C4-2B (cell line): ENCODE results near the gene ZNF728.
"Not testable (repeated sequence)": the region's sequence is repeated elsewhere in the genome, so short reads cannot be mapped to it uniquely, and the experiment has no call there.

Experiments used
- ZFX ChIP-seq: fragments of 450-650 bp; IDR thresholded peaks from 2 replicates; pipeline ENCODE4 v1.6.1; 2017
- TF ChIP-seq, protein P1 (sequence below): fragments of 450-650 bp; conservative IDR thresholded peaks from 2 replicates; pipeline ENCODE4 v1.5.1; 2017; ENCODE audit warnings: mild to moderate bottlenecking

- TF ChIP-seq, protein P1, sequence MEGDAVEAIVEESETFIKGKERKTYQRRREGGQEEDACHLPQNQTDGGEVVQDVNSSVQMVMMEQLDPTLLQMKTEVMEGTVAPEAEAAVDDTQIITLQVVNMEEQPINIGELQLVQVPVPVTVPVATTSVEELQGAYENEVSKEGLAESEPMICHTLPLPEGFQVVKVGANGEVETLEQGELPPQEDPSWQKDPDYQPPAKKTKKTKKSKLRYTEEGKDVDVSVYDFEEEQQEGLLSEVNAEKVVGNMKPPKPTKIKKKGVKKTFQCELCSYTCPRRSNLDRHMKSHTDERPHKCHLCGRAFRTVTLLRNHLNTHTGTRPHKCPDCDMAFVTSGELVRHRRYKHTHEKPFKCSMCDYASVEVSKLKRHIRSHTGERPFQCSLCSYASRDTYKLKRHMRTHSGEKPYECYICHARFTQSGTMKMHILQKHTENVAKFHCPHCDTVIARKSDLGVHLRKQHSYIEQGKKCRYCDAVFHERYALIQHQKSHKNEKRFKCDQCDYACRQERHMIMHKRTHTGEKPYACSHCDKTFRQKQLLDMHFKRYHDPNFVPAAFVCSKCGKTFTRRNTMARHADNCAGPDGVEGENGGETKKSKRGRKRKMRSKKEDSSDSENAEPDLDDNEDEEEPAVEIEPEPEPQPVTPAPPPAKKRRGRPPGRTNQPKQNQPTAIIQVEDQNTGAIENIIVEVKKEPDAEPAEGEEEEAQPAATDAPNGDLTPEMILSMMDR: not testable (repeated sequence)
- TF ChIP-seq ZFX: not testable (repeated sequence)
Measured at GRCh38 chr19:22925181-22925580, 77.8 kb downstream of the ZNF728 start.
